ENCODE data around the gene ABCC1.

- TF ChIP-seq CTCF (conservative IDR thresholded peaks at IDR 0.05) (no peak), ZFX (IDR thresholded peaks at IDR 0.05) (no peak)
Measured at GRCh38 chr16:16096858-16097213, 147.4 kb downstream of the ABCC1 start.
